GM12878 (cell line): ENCODE measurements around the gene PARP6. TPM values are rescaled to one million over a fixed set of nuclear protein-coding genes. Genes with fewer than 3 reads are reported as not detected.

Experiments used
- ATAC-seq: fragments of 200-7000 bp; cut with Tn5 transposase; 3 replicates; pipeline ENCODE4 v1.9.1; 2020; ENCODE audit warnings: mild to moderate bottlenecking, moderate library complexity
- BruUV-seq: library from RNA; stranded (reverse); fragments of 400-500 nt; replicated peaks from 2 replicates; lab custom pipeline; 2021; lab: Mats Ljungman, UMichigan
- CTCF ChIA-PET: fragments of 300-600 bp; sonication (Branson Sonifier 250); formaldehyde crosslinking; extraction: SDS; loops from one replicate; lab custom pipeline; 2021; ENCODE audit warnings: inconsistent platforms; lab: Yijun Ruan, JAX
- POLR2A ChIA-PET: fragments of 350-600 bp; formaldehyde crosslinking; extraction: SDS; loops from one replicate; lab custom pipeline; 2021; ENCODE audit warnings: inconsistent platforms; lab: Charles Lee
- RAD21 ChIA-PET: fragments of 300-600 bp; sonication (Branson Sonifier 250); formaldehyde crosslinking; loops from one replicate; lab custom pipeline; 2023; ENCODE audit warnings: antibody characterized with exemption; ENCODE audit not compliant: unreplicated experiment; lab: Charles Lee
- SMC1A ChIA-PET: fragments of 300-600 bp; sonication (Branson Sonifier 250); formaldehyde crosslinking; loops from one replicate; lab custom pipeline; 2023; ENCODE audit not compliant: unreplicated experiment, uncharacterized antibody; lab: Charles Lee
- DNase-seq: peaks from one replicate; pipeline ENCODE4 v3.0.0-alpha.2; 2011; ENCODE audit warnings: low read depth, low spot score
- FAIRE-seq: peaks from 3 replicates; lab custom pipeline; 2011; peaks lifted over from hg19 to GRCh38; lab: Jason Lieb, UNC
- H2AFZ ChIP-seq: 2 replicates; pipeline ENCODE4 v1.6.0; 2011; ENCODE audit warnings: low read depth, low read length, control low read depth; ENCODE audit not compliant: control insufficient read depth
- H3K27ac ChIP-seq: 2 replicates; pipeline ENCODE4 v1.5.1; 2011; ENCODE audit warnings: control low read depth; ENCODE audit not compliant: control insufficient read depth, insufficient read depth
- H3K27me3 ChIP-seq, 2 experiments: replicated peaks in 1 of 2; 2 replicates each; pipeline versions ENCODE4 v1.6.0 to v1.6.1; 2011; ENCODE audit warnings: low read length in 1 of 2; ENCODE audit not compliant: control insufficient read depth in 2 of 2, insufficient read depth in 2 of 2
- H3K36me3 ChIP-seq, 2 experiments: 2 replicates each; pipeline ENCODE4 v1.5.1; 2011; ENCODE audit warnings: low read length in 1 of 2; ENCODE audit not compliant: control insufficient read depth in 2 of 2, insufficient read depth in 2 of 2
- H3K4me1 ChIP-seq: 2 replicates; pipeline ENCODE4 v1.6.1; 2011; ENCODE audit warnings: mild to moderate bottlenecking, low read length, moderate library complexity, mixed read lengths; ENCODE audit not compliant: control insufficient read depth, insufficient read depth
- H3K4me2 ChIP-seq: 2 replicates; pipeline ENCODE4 v1.6.0; 2011; ENCODE audit warnings: control low read depth; ENCODE audit not compliant: control insufficient read depth, insufficient read depth
- H3K4me3 ChIP-seq: fragments of 200-600 bp; sonication (generic); 2 replicates; pipeline ENCODE4 v1.5.1; 2016
- H3K79me2 ChIP-seq: 2 replicates; pipeline ENCODE4 v1.6.0; 2011; ENCODE audit warnings: low read length; ENCODE audit not compliant: control insufficient read depth, insufficient read depth
- H3K9ac ChIP-seq: 2 replicates; pipeline ENCODE4 v1.8.0; 2011; ENCODE audit warnings: low read length, control low read depth, mixed read lengths; ENCODE audit not compliant: control insufficient read depth, insufficient read depth
- H3K9me3 ChIP-seq: replicated peaks from 3 replicates; pipeline ENCODE4 v1.5.1; 2011; ENCODE audit warnings: mild to moderate bottlenecking, low read length; ENCODE audit not compliant: control insufficient read depth, insufficient read depth
- H4K20me1 ChIP-seq: 2 replicates; pipeline ENCODE4 v1.6.0; 2011; ENCODE audit not compliant: control insufficient read depth, insufficient read depth
- BCL11A ChIP-seq: IDR thresholded peaks from 2 replicates; pipeline ENCODE4 v1.6.1; 2011; ENCODE audit warnings: low read depth, low read length
- CBX3 ChIP-seq: fragments of 200-600 bp; sonication (generic); IDR thresholded peaks from 2 replicates; pipeline ENCODE4 v1.6.1; 2016; ENCODE audit warnings: low read depth, borderline replicate concordance
- CEBPB ChIP-seq, 2 experiments: fragments of 150-350 bp in 1 of 2; IDR thresholded peaks; 2 replicates each; pipeline ENCODE4 v1.6.1; 2012 to 2014; ENCODE audit warnings: low read depth in 2 of 2, low read length in 2 of 2, borderline replicate concordance in 1 of 2, inconsistent platforms in 1 of 2
- DPF2 ChIP-seq: fragments of 450-650 bp; IDR thresholded peaks from 2 replicates; pipeline ENCODE4 v1.6.1; 2017; ENCODE audit warnings: mild to moderate bottlenecking
- ESRRA ChIP-seq: IDR thresholded peaks from 2 replicates; pipeline ENCODE4 v1.6.1; 2012; ENCODE audit warnings: mild to moderate bottlenecking, low read length, improper control_type of control experiment
- FOXM1 ChIP-seq: IDR thresholded peaks from 2 replicates; pipeline ENCODE4 v1.6.1; 2012; ENCODE audit warnings: low read depth, mild to moderate bottlenecking, inconsistent platforms, low read length, moderate library complexity
- HCFC1 ChIP-seq: fragments of 150-350 bp; IDR thresholded peaks from 2 replicates; pipeline ENCODE4 v1.6.1; 2014; ENCODE audit warnings: low read length
- HDAC6 ChIP-seq: fragments of 200-600 bp; sonication (generic); IDR thresholded peaks from one replicate; pipeline ENCODE4 v1.8.0; 2017; ENCODE audit warnings: antibody characterized with exemption; ENCODE audit not compliant: unreplicated experiment
- JUNB ChIP-seq: IDR thresholded peaks from 2 replicates; pipeline ENCODE4 v1.6.1; 2016; ENCODE audit warnings: antibody characterized with exemption, mild to moderate bottlenecking
- MEF2A ChIP-seq: IDR thresholded peaks from 2 replicates; pipeline ENCODE4 v1.6.1; 2011; ENCODE audit warnings: low read depth, mild to moderate bottlenecking, low read length, moderate library complexity; ENCODE audit not compliant: insufficient read depth
- NFYB ChIP-seq: IDR thresholded peaks from 2 replicates; pipeline ENCODE4 v1.6.1; 2011; ENCODE audit warnings: low read depth, mild to moderate bottlenecking, low read length, improper control_type of control experiment, moderate library complexity; ENCODE audit not compliant: insufficient read depth
- NR2F1 ChIP-seq: fragments of 450-650 bp; conservative IDR thresholded peaks from 2 replicates; pipeline ENCODE4 v1.6.1; 2017; ENCODE audit warnings: mild to moderate bottlenecking
- RAD21 ChIP-seq: IDR thresholded peaks from 2 replicates; pipeline ENCODE4 v1.6.1; 2011; ENCODE audit warnings: mild to moderate bottlenecking, low read depth, low read length, moderate library complexity; ENCODE audit not compliant: insufficient read depth
- RB1 ChIP-seq: fragments of 450-650 bp; formaldehyde crosslinking; IDR thresholded peaks from 2 replicates; pipeline ENCODE4 v1.6.1; 2017; ENCODE audit warnings: mild to moderate bottlenecking, borderline replicate concordance
- STAT1 ChIP-seq: fragments of 450-650 bp; conservative IDR thresholded peaks from 2 replicates; pipeline ENCODE4 v1.6.1; 2014; ENCODE audit warnings: antibody characterized with exemption, mild to moderate bottlenecking
- WRNIP1 ChIP-seq: IDR thresholded peaks from 2 replicates; pipeline ENCODE4 v1.6.1; 2011; ENCODE audit warnings: low read depth, low read length, improper control_type of control experiment, borderline replicate concordance
- ZNF207 ChIP-seq: fragments of 450-650 bp; IDR thresholded peaks from 2 replicates; pipeline ENCODE4 v1.6.1; 2014; ENCODE audit warnings: antibody characterized with exemption, mild to moderate bottlenecking, borderline replicate concordance
- WGBS: methylation state at CpG from one replicate; pipeline ENCODE4 v1.1.6; 2016; ENCODE audit warnings: low lambda C conversion rate; ENCODE audit not compliant: insufficient replicate concordance, insufficient coverage; ENCODE audit errors: missing lambda C conversion rate; 5-methylcytosine and 5-hydroxymethylcytosine counted together
- in situ Hi-C: fragments of 300-500 bp; cut with MboI; formaldehyde crosslinking; loops from 9 replicates; pipeline ENCODE4 v1.14.3; 2018; ENCODE audit warnings: mixed read lengths
- intact Hi-C: fragments of 100-400 bp; cut with micrococcal nuclease; formaldehyde crosslinking; loops from one replicate; pipeline ENCODE4 v1.14.2; 2022; ENCODE audit not compliant: unreplicated experiment
- polyA plus RNA-seq, 11 experiments: library from polyadenylated mRNA; depleted of rRNA in 4 of 11; unstranded in 6 of 11; stranded (reverse) in 5 of 11; fragments of >200 nt; fragmentation: Nextera tagmentation in 4 of 11; fragmentation: Illumina TruSeq in 1 of 11; extraction: Ambion mirVana in 4 of 11; extraction: Trizol in 1 of 11; gene quantifications; 1 replicate in 1 of 11; 2 replicates in 10 of 11; pipeline versions ENCODE4 v1.2.1 to v1.2.3, GENCODE V29; 2011 to 2016; ENCODE audit warnings: inconsistent platforms in 2 of 11, missing spikeins in 2 of 11, low read depth in 1 of 11
- total RNA-seq, 4 experiments: library from RNA; depleted of rRNA in 3 of 4; stranded (reverse); fragments of >200 nt in 3 of 4; fragmentation: Illumina TruSeq in 1 of 4; extraction: Trizol in 1 of 4; gene quantifications; 2 replicates each; pipeline versions ENCODE4 v1.2.1 to v1.2.3, GENCODE V29; 2013 to 2021
- TF ChIP-seq, protein P1 (sequence below), 3 experiments: IDR thresholded peaks in 2 of 3; conservative IDR thresholded peaks in 1 of 3; 2 replicates each; pipeline ENCODE4 v1.5.1; 2011; ENCODE audit warnings: low read depth in 3 of 3, low read length in 3 of 3, mild to moderate bottlenecking in 3 of 3, control low read depth in 2 of 3, moderate library complexity in 2 of 3, inconsistent platforms in 1 of 3, mixed read lengths in 1 of 3; ENCODE audit not compliant: control insufficient read depth in 2 of 3, insufficient read depth in 1 of 3; ENCODE audit errors: extremely low read depth in 1 of 3
- TF ChIP-seq, protein P2 (sequence below): IDR thresholded peaks from 2 replicates; pipeline ENCODE4 v1.6.1; 2011; ENCODE audit warnings: low read depth, mild to moderate bottlenecking, low read length, moderate library complexity, borderline replicate concordance; ENCODE audit errors: extremely low read depth
- TF ChIP-seq, protein P3 (sequence below): fragments of 450-650 bp; IDR thresholded peaks from 2 replicates; pipeline ENCODE4 v1.6.1; 2016; ENCODE audit warnings: mild to moderate bottlenecking, moderate library complexity, borderline replicate concordance

The PARP6 gene
- total and polyA plus RNA-seq, 10 of the 15 experiments (the other 5 are each of a cell fraction or from before 2014, with no cell fraction given) = 14.3 to 73.5 (median 26.9) TPM

DNA sequence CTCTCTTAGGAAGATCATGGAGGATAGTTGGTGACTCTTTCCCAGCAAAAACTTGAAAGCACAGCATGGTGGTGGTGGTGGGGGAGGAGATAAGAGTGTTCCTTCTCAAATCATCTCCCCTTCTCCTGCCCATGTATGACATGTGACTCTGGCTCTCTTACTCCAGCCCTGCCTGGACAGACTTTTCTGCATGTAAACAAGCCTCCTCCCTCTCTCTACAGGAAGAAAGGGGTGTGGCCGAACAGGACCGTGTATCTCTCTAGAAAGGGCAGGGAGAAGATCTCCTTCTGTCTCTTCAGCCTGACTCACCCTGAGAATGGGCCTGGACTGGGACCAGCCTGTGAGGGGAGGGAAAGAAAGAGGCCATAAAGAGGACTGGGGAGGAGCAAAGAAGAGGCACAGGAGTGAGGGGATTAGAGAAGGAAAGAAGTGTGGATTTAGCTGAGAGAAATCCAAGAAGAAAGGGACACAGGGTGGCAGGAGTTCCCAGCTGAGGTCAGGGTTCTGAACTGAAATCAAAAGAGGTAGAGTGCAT, 46.1 kb upstream of the PARP6 start:
- no peak overlapping the region for H3K4me2 ChIP-seq
- no peaks in the 10 kb centered on the region for H3K79me2 ChIP-seq
- no peak overlapping the region for H3K9ac ChIP-seq
- intact Hi-C loops (no loop called here), in situ Hi-C loops (no loop called here)
- no TSS peak for BruUV-seq
- no peak for ATAC-seq
- H3K27me3 ChIP-seq = no peaks in the 10 kb centered on the region
- H3K4me1 ChIP-seq = 0 out of 2 replicates have a peak, but pooled peaks cover 2% of the 10 kb centered on the region
- no peak for TF ChIP-seq WRNIP1
- TF ChIP-seq, protein P1, sequence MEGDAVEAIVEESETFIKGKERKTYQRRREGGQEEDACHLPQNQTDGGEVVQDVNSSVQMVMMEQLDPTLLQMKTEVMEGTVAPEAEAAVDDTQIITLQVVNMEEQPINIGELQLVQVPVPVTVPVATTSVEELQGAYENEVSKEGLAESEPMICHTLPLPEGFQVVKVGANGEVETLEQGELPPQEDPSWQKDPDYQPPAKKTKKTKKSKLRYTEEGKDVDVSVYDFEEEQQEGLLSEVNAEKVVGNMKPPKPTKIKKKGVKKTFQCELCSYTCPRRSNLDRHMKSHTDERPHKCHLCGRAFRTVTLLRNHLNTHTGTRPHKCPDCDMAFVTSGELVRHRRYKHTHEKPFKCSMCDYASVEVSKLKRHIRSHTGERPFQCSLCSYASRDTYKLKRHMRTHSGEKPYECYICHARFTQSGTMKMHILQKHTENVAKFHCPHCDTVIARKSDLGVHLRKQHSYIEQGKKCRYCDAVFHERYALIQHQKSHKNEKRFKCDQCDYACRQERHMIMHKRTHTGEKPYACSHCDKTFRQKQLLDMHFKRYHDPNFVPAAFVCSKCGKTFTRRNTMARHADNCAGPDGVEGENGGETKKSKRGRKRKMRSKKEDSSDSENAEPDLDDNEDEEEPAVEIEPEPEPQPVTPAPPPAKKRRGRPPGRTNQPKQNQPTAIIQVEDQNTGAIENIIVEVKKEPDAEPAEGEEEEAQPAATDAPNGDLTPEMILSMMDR (IDR thresholded peaks at IDR 0.05 in 2 of 3, conservative IDR thresholded peaks at IDR 0.05 in 1 of 3; ENCODE audit: control insufficient read depth in 2 of 3, extremely low read depth in 1 of 3, insufficient read depth in 1 of 3, low read depth in 3 of 3, low read length in 3 of 3) = no peak
- no peak for TF ChIP-seq RAD21
- no peak for TF ChIP-seq CEBPB (IDR thresholded peaks at IDR 0.05; ENCODE audit: borderline replicate concordance in 1 of 2, low read depth in 2 of 2, low read length in 2 of 2)
- no peak for TF ChIP-seq STAT1
- TF ChIP-seq ZNF207 = no peak
- TF ChIP-seq, protein P2, sequence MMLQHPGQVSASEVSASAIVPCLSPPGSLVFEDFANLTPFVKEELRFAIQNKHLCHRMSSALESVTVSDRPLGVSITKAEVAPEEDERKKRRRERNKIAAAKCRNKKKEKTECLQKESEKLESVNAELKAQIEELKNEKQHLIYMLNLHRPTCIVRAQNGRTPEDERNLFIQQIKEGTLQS = no peak
- TF ChIP-seq HCFC1 = no peak
- no peak for TF ChIP-seq MEF2A
- TF ChIP-seq JUNB = no peak
- TF ChIP-seq BCL11A = no peak
- TF ChIP-seq DPF2 = no peak
- TF ChIP-seq FOXM1 = no peak
- TF ChIP-seq RB1 = no peak
- no peak for TF ChIP-seq HDAC6
- no peak for TF ChIP-seq ESRRA
- TF ChIP-seq NR2F1 = no peak
- TF ChIP-seq, protein P3, sequence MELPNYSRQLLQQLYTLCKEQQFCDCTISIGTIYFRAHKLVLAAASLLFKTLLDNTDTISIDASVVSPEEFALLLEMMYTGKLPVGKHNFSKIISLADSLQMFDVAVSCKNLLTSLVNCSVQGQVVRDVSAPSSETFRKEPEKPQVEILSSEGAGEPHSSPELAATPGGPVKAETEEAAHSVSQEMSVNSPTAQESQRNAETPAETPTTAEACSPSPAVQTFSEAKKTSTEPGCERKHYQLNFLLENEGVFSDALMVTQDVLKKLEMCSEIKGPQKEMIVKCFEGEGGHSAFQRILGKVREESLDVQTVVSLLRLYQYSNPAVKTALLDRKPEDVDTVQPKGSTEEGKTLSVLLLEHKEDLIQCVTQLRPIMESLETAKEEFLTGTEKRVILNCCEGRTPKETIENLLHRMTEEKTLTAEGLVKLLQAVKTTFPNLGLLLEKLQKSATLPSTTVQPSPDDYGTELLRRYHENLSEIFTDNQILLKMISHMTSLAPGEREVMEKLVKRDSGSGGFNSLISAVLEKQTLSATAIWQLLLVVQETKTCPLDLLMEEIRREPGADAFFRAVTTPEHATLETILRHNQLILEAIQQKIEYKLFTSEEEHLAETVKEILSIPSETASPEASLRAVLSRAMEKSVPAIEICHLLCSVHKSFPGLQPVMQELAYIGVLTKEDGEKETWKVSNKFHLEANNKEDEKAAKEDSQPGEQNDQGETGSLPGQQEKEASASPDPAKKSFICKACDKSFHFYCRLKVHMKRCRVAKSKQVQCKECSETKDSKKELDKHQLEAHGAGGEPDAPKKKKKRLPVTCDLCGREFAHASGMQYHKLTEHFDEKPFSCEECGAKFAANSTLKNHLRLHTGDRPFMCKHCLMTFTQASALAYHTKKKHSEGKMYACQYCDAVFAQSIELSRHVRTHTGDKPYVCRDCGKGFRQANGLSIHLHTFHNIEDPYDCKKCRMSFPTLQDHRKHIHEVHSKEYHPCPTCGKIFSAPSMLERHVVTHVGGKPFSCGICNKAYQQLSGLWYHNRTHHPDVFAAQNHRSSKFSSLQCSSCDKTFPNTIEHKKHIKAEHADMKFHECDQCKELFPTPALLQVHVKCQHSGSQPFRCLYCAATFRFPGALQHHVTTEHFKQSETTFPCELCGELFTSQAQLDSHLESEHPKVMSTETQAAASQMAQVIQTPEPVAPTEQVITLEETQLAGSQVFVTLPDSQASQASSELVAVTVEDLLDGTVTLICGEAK = no peak
- TF ChIP-seq NFYB = no peak
- TF ChIP-seq CBX3 = no peak
- 12% methylated on average over 2 of the region's 2 CpGs for WGBS
- H3K36me3 ChIP-seq = no peaks in the 10 kb centered on the region
- no peak for FAIRE-seq
- CTCF ChIA-PET = interaction anchor here (0.6 kb wide), 1 partner anchor 46 kb away, joined by 4 read pairs; no protein-coding TSS in a partner anchor
- H2AFZ ChIP-seq = no peak overlapping the region
- POLR2A ChIA-PET = no interaction called here
- H3K4me3 ChIP-seq = no peak overlapping the region
- SMC1A ChIA-PET = no interaction called here
- RAD21 ChIA-PET = no interaction called here
- H4K20me1 ChIP-seq = no peaks in the 10 kb centered on the region
- no peak for DNase-seq
- no peak overlapping the region for H3K27ac ChIP-seq
- H3K9me3 ChIP-seq = no peaks in the 10 kb centered on the region
